Neural cell (in vitro differentiated cells): Measurements from ENCODE around the gene HIPK1.

ENCODE experiments used
- EP300 ChIP-seq: fragments of 450-650 bp; conservative IDR thresholded peaks from 2 replicates; pipeline ENCODE4 v1.6.1; 2014; ENCODE audit warnings: antibody characterized with exemption, mild to moderate bottlenecking, moderate library complexity; ENCODE audit not compliant: poor library complexity, severe bottlenecking
- EZH2 ChIP-seq: fragments of 200-600, 300-800 bp; shearing (Covaris generic), sonication (generic); IDR thresholded peaks from 2 replicates; pipeline ENCODE4 v1.6.1; 2014; ENCODE audit warnings: antibody characterized with exemption, low read length, borderline replicate concordance, mild to moderate bottlenecking; ENCODE audit not compliant: insufficient read depth, poor library complexity, severe bottlenecking
- MXI1 ChIP-seq: fragments of 450-650 bp; conservative IDR thresholded peaks from 2 replicates; pipeline ENCODE4 v1.6.1; 2014; ENCODE audit warnings: antibody characterized with exemption, mild to moderate bottlenecking; ENCODE audit not compliant: poor library complexity, severe bottlenecking
- POLR2AphosphoS5 ChIP-seq: IDR thresholded peaks from 2 replicates; pipeline ENCODE4 v1.6.1; 2012
- RAD21 ChIP-seq: fragments of 450-650 bp; conservative IDR thresholded peaks from 2 replicates; pipeline ENCODE4 v1.6.1; 2014; ENCODE audit warnings: antibody characterized with exemption, mild to moderate bottlenecking, moderate library complexity
- SMC3 ChIP-seq: fragments of 450-650 bp; conservative IDR thresholded peaks from 2 replicates; pipeline ENCODE4 v1.6.1; 2014; ENCODE audit warnings: antibody characterized with exemption, mild to moderate bottlenecking, moderate library complexity; ENCODE audit not compliant: poor library complexity
- TAF1 ChIP-seq: IDR thresholded peaks from 2 replicates; pipeline ENCODE4 v1.6.1; 2012; ENCODE audit warnings: low read depth
- TF ChIP-seq, protein P1 (sequence below): fragments of 450-650 bp; IDR thresholded peaks from 2 replicates; pipeline ENCODE4 v1.5.1; 2014; ENCODE audit warnings: antibody characterized with exemption, mild to moderate bottlenecking, moderate library complexity; ENCODE audit not compliant: poor library complexity, severe bottlenecking
- TF ChIP-seq, protein P2 (sequence below): IDR thresholded peaks from 2 replicates; pipeline ENCODE4 v1.6.1; 2012; ENCODE audit warnings: borderline replicate concordance

DNA sequence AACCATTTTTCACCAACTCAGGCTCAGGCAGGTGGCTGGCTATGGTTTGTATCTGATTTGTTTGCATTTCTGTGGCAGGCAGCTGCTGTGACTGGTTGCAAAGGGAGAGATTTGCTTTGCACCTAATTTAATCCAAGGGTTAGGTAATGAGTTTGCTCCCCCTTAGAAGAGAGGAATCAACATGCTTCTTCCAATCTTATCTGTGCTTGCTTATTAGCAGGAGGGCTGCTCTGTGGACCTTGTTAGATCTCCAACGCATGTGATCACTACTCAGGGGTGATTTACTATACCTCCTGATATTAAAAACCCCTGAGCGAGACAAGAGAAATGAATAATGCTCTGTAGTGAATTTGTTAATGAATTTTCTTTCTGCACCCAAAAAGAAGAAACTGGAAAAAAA, 70.7 kb downstream of the HIPK1 start:
- TF ChIP-seq, protein P1, sequence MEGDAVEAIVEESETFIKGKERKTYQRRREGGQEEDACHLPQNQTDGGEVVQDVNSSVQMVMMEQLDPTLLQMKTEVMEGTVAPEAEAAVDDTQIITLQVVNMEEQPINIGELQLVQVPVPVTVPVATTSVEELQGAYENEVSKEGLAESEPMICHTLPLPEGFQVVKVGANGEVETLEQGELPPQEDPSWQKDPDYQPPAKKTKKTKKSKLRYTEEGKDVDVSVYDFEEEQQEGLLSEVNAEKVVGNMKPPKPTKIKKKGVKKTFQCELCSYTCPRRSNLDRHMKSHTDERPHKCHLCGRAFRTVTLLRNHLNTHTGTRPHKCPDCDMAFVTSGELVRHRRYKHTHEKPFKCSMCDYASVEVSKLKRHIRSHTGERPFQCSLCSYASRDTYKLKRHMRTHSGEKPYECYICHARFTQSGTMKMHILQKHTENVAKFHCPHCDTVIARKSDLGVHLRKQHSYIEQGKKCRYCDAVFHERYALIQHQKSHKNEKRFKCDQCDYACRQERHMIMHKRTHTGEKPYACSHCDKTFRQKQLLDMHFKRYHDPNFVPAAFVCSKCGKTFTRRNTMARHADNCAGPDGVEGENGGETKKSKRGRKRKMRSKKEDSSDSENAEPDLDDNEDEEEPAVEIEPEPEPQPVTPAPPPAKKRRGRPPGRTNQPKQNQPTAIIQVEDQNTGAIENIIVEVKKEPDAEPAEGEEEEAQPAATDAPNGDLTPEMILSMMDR, result no peak
- no peak for TF ChIP-seq POLR2AphosphoS5
- TF ChIP-seq RAD21, result no peak
- TF ChIP-seq, protein P2, sequence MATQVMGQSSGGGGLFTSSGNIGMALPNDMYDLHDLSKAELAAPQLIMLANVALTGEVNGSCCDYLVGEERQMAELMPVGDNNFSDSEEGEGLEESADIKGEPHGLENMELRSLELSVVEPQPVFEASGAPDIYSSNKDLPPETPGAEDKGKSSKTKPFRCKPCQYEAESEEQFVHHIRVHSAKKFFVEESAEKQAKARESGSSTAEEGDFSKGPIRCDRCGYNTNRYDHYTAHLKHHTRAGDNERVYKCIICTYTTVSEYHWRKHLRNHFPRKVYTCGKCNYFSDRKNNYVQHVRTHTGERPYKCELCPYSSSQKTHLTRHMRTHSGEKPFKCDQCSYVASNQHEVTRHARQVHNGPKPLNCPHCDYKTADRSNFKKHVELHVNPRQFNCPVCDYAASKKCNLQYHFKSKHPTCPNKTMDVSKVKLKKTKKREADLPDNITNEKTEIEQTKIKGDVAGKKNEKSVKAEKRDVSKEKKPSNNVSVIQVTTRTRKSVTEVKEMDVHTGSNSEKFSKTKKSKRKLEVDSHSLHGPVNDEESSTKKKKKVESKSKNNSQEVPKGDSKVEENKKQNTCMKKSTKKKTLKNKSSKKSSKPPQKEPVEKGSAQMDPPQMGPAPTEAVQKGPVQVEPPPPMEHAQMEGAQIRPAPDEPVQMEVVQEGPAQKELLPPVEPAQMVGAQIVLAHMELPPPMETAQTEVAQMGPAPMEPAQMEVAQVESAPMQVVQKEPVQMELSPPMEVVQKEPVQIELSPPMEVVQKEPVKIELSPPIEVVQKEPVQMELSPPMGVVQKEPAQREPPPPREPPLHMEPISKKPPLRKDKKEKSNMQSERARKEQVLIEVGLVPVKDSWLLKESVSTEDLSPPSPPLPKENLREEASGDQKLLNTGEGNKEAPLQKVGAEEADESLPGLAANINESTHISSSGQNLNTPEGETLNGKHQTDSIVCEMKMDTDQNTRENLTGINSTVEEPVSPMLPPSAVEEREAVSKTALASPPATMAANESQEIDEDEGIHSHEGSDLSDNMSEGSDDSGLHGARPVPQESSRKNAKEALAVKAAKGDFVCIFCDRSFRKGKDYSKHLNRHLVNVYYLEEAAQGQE, result no peak
- no peak for TF ChIP-seq EZH2
- TF ChIP-seq EP300, result no peak
- no peak for TF ChIP-seq SMC3
- TF ChIP-seq MXI1, result no peak
- TF ChIP-seq TAF1, result no peak
